Measurements from ENCODE around the gene ADGRF3.
A peak's percentile ranks its signal among the peaks of the same experiment; 100 is the strongest.
"Not testable (repeated sequence)": the region's sequence is repeated elsewhere in the genome, so short reads cannot be mapped to it uniquely, and the experiment has no call there.

The ADGRF3 gene

GRCh38 chr2:26346454-26347053 lies at the start of gene ADGRF3:
Gene ADGRF3, minus strand, starts transcription at chr2:26346789. Its CDS starts 555 bp downstream, at chr2:26346234.
- peak; percentile 42 for DNase-seq (ENCODE audit: low read depth)

- DNase-seq (ENCODE audit: low read depth): no peak
Measured at GRCh38 chr2:26395394-26395793, 48.8 kb upstream of the ADGRF3 start.

GRCh38 chr2:26394694-26395093 lies 48.1 kb upstream of the ADGRF3 start:
- no peak for DNase-seq (ENCODE audit: low read depth)

GRCh38 chr2:26387189-26387588 lies 40.6 kb upstream of the ADGRF3 start:
- DNase-seq (ENCODE audit: low read depth): no peak

GRCh38 chr2:26384597-26384996 lies 38.0 kb upstream of the ADGRF3 start:
- no peak for DNase-seq (ENCODE audit: low read depth)

DNA sequence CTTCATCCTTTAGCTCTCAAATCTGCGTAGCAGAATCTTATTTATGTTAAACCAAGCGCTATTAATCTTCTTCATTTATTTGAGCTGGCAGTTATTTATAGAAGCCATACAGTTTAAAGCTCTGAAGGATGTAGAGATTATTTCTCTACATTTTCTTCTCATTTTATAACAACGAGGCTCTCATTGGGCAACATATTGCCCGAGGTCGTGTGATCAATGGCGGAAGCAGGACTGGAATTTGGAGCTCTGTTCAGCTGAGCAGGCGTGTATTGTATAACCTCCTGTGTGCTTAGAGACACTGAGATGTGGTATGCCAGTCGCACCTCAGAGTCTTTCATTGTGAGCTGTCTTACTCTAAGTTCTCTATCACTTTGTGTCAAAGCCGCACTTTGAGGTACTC lies 37.6 kb upstream of the ADGRF3 start:
- no peak for DNase-seq (ENCODE audit: low read depth)

DNA sequence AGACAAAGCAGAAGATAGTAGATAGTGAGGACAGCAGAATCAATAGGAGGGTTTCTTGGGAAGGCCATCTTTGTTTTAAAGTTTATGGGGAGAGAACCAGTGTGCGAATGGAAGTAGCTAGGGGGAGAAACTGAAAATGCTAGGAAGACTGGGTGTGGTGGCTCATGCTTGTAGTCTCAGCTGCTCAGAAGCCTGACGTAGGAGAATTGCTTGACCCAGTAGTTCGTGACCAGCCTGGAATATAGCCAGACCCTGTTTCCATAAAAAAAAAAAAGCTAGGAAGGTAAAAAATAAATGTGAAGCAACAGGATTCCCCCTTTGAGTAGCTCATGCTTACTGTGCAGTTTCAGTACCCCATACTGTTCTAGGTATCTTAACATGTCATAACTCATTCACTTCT lies 36.0 kb upstream of the ADGRF3 start:
- DNase-seq (ENCODE audit: low read depth): no peak

GRCh38 chr2:26380281-26380680 lies 33.7 kb upstream of the ADGRF3 start:
- DNase-seq (ENCODE audit: low read depth): no peak

GRCh38 chr2:26376799-26377198 lies 30.2 kb upstream of the ADGRF3 start:
- no peak for DNase-seq (ENCODE audit: low read depth)

DNA sequence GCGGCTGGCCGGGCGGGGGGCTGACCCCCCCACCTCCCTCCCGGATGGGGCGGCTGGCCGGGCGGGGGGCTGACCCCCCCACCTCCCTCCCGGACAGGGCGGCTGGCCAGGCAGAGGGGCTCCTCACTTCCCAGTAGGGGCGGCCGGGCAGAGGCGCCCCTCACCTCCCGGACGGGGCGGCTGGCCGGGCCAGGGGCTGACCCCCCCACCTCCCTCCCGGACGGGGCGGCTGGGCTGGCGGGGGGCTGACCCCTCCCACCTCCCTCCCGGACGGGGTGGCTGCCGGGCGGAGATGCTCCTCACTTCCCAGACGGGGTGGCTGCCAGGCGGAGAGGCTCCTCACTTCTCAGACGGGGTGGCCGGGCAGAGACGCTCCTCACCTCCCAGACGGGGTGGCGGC lies 24.3 kb upstream of the ADGRF3 start:
- not testable (repeated sequence) for DNase-seq (ENCODE audit: low read depth)

DNA sequence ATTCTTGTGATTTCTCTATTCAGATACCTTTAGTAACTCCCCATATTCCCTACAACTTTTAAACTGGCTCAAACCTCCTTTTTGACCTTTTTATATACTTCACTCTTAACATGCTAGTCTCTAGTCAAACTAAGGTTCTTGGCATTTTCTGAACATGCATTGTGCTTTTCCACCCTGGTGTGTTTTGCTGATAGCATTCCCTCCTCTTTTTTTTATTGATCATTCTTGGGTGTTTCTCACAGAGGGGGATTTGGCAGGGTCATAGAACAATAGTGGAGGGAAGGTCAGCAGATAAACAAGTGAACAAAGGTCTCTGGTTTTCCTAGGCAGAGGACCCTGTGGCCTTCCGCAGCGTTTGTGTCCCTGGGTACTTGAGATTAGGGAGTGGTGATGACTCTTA lies 23.1 kb upstream of the ADGRF3 start:
- not testable (repeated sequence) for DNase-seq (ENCODE audit: low read depth)

DNA sequence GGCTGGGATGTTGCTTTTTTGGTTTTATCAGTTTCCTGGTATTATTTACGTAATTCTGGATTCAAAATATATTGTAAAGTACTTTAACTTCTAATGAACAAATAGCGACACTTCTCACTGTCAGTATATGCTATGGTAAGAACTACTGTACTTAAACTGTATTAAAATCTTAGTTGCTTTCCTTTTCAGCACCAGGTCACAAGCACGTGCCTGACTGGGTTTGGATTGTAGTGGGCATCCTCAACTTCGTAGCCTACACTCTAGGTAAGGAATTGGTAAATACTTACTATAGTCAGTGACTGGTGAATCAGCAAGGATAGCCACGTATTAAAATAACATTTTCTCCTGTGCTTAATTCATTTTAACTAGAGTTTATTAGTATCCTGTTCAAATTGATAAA lies 20.4 kb upstream of the ADGRF3 start:
- no peak for DNase-seq (ENCODE audit: low read depth)

- DNase-seq (ENCODE audit: low read depth): no peak
Measured at GRCh38 chr2:26364669-26365068, 18.1 kb upstream of the ADGRF3 start.

DNA sequence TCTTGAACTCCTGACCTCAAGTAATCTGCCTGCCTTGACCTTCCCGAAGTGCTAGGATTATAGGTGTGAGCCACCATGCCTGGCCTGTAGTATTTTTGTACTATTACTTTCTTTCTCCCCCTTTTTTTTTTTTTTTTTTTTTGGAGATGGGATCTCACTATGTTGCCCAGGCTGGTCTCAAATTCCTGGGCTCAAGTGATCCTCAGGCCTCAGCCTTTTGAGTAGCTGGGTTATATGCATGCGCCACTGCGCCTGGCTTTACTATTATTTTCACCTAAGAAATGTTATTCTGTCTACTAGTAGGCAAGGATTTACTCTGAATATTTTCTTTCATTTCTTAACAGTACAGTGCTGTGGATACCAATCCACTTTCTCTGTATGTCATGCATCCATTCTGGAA lies 17.4 kb upstream of the ADGRF3 start:
- DNase-seq (ENCODE audit: low read depth): no peak

DNA sequence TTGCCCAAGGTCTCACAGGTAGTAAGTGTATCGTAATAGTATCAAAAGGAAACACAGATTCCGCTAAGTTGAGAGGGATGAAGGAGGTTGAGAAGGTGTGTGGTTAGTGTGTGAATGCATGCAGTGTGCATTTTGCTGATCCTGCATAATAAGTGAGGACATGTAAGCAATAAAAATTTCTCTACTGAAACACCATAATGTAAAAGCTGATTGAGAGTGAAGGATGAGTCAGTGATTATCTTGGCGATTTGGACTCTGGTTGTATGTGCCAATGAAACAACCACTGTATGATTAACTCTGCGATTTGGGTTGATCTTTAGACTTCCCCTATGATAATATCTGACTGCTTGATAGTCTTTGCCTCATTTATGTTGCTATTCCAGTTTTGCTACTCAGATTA lies 16.7 kb upstream of the ADGRF3 start:
- no peak for DNase-seq (ENCODE audit: low read depth)

DNA sequence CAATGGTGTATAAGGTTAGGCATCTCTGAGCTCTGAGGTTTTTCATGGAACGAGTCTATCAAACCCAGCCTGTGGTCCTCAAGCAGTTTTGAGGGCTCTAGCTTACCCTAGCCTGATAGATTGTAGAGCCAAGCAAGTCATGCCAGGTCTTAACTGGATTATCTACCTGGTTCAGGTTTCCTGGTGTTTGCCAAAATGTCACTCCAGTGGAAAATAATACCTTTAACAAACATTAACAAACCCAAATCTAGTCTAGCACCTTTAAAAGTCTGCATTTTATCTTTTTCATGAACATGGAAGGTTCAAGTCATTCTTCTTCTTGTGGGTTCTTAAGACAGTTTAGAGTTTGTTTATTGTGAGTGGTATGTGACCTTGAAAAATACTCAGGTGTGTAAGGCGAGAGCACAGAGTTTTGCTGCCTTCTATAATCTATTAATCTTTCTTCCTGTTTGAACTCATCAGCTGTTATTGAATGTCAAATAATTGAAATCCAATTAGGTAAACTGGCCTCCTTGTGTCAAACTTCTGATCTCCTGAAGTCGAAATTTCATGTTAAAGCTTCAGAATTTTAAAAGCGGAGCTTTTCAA lies 13.4 kb upstream of the ADGRF3 start:
- DNase-seq (ENCODE audit: low read depth): no peak

DNA sequence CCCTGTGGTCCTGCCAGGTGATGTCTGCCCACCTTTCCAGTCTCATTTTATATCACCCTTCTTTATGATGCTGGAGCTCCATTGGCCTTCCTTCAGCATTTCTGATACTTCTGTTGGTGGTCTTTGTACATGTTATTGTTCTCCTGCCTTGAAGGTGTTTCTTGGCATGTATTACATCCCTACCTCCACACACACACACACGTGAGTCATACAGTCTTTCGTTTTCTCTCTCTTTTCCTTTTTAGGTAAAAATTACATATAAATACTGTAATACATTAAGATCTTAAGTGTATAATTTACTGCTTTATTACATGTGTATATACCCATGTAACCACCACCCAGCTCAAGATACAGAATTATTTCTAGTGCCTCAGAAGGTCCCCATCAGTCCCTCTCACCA lies 10.2 kb upstream of the ADGRF3 start:
- no peak for DNase-seq (ENCODE audit: low read depth)

GRCh38 chr2:26356111-26356510 lies 9.5 kb upstream of the ADGRF3 start:
- DNase-seq (ENCODE audit: low read depth): no peak

- DNase-seq (ENCODE audit: low read depth): no peak
Measured at GRCh38 chr2:26355038-26355995, 8.7 kb upstream of the ADGRF3 start.

GRCh38 chr2:26354469-26354868 lies 7.9 kb upstream of the ADGRF3 start:
- not testable (repeated sequence) for DNase-seq (ENCODE audit: low read depth)

GRCh38 chr2:26352892-26353291 lies 6.3 kb upstream of the ADGRF3 start:
- no peak for DNase-seq (ENCODE audit: low read depth)

DNA sequence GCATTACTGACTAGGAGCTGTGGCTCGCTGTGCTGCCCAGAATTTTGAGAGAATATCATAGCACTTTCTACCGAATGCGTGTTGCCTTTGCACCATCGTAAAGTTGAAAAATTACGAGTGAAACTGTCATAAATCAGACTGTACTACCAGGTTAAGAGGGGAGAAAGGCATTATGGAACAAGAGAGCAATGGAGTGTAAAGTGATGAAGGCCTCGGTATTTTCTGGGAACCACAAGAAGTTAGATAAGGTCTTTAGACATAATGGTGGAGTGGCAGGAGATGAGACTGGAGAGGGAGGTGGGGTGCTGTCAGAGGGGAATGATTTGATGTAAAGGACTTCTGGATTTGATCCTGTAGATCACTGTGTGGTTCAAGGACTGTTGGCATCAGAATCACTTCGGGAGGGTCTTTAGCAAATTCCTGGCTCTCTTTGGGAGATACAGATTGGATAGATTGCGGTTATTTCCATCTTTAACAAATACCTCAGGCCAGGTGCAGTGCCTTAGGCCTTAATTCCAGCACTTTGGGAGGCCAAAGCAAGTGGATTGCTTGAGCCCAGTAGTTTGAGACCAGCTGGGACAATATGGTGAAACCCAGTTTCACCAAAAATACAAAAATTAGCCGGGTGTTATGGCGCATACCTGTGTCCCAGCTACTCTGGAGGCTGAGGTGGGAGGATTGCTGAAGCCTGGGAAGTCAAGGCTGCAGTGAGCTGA lies 4.9 kb upstream of the ADGRF3 start:
- DNase-seq (ENCODE audit: low read depth): no peak
